Measurements from ENCODE around the gene SLC25A42.
"Not testable (repeated sequence)": the region's sequence is repeated elsewhere in the genome, so short reads cannot be mapped to it uniquely, and the experiment has no call there.

SLC25A42 gene

DNA sequence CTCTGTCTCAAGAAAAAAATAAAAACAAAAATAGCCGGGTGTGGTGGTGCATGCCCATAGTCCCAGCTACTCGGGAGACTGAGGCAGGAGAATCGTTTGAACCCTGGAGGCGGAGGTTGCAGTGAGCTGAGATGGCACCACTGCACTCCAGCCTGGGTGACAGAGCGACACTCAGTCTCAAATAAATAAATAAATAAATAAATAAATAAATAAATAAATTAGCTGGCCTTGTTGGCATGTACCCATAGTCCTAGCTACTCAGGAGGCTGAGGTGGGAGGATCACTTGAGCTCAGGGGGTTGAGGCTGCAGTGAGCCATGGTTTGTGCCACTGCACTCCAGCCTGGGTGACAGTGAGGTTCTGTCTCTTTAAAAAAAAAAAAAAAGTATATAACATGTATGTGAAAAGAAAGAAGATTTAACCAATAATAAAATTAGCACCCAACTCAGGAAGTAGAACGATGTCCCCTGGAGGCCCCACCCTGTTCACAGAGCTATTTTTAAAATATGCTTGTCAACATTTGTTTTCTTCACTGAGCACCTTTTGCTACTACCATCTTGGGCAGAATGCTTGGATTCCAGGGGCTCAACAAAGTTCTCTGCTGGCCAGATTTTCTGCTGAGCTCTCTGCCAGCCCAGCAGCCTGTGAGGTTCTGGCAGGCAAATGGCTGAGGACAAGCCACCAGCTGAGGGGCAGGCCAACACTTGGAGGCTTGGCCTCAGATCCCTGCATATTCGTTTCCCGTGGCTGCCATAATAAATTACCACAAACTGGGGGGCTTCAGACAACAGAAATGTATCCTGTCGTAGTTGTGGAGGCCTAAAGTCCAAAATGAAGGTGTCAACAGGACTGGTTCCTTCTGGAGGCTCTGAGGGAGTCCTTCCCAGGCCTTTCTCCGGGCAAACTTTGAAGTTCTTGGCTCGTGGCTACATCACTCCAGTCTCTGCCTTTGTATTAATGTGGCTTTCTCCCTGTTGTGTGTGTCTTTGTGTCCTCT lies 5.2 kb downstream of the SLC25A42 start:
- DNase-seq (ENCODE audit: low read depth, low spot score) = no peak

DNA sequence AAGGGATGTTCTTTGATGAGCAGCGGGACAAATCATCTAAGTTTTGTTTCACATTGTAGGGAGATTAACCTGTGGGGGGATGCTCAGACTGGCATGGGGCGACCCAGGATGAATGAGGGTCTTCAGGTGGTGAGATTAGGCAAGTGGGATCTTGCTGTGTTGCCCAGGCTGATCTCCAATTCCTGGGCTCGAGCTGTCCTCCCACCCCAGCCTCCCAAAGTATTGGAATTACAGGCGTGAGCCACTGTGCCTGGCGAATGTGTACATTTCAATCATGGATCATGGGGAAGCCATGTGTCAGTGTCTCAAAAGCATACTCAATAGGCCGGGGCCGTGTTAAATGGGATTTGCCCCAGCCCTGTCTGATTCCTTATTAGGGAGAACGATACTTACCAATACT lies 8.1 kb downstream of the SLC25A42 start:
- no peak for DNase-seq (ENCODE audit: low read depth, low spot score)

DNA sequence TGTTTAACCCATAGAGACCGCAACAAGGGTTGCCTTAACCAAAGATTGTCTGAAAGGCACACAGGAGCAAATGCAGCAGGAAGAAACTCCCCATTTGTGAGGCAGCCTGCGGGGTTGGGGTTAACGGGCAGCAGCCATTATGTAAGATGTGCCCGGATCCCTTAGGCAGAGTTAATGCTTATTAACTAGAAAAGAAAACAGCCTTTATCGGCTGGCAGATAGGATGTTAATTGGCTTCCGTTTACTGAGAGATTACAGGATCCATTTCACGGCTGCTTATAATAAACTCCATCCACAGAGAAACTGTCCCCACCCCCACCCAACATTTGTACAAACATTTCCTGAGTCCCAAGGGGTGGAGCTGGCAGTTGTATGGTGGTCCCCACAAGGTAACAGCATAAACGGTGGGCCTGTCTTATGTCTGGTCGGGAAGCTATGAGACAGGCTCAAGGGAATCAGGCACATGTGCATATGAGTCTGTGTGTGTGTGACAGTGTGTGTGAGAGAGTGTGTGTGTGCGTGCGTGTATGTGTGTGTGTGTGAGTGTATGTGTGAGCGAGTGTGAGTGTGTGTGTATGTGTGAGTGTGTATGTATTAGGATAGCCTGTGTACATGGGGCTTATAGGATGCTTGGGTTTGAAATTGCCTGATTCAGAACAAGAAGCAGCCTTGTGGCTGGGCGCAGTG lies 10.5 kb downstream of the SLC25A42 start:
- no peak for DNase-seq (ENCODE audit: low read depth, low spot score)

DNA sequence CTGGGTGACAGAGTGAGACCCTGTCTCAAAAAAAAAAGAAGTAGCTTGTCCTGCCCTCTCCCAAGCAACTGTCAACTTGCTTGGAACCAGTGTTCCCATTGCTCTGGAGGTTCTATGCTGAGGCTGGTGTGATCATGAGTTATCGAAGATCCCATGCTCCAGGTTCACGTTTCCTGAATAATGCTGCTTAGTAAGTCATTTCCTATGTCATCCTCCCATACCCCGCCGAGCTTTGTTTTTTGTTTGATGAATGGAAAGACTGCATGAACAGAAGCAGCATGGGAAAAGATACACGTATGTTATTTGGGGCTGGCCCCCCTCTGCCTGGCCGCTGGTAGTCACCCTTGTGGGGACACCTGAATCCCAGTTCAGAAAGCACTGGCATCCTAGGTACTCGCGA lies 11.3 kb downstream of the SLC25A42 start:
- no peak for DNase-seq (ENCODE audit: low read depth, low spot score)

DNA sequence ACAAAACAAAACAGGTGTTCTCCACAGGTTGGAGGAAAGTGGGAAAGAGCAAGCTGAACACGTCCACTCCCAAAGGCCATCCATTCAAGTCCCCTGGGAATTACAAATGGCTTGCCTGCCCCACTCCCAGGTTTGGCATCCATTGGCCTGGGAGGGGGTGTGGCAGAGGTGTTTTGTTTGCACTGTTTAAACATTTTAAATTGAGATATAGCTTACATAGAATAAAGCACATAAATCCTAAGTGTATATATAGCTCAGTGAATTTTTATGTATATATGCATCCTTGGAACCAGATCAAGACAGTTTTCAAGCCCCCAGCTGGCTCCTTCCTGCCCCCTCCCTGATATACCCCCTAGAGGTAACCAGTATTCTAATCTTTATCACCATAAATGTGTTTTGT lies 12.7 kb downstream of the SLC25A42 start:
- no peak for DNase-seq (ENCODE audit: low read depth, low spot score)

DNA sequence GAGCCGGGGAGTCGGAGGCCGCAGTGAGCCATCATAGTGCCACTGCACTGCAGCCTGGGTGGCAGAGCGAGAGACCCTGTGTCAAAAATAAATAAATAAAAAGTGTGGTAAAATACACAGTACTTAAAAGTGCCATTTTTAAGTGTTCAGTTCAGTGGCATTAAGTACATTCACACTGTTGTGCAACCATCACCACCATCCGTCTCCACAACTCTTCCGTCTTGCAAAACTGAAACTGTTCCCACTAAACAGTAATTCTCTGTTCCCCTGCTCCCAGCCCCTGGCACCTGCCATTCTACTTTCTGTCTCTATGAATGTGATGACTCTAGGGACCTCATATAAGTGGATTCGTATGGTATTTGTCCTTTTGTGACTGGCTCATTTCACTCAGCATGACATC lies 13.3 kb downstream of the SLC25A42 start:
- DNase-seq (ENCODE audit: low read depth, low spot score) = no peak

DNA sequence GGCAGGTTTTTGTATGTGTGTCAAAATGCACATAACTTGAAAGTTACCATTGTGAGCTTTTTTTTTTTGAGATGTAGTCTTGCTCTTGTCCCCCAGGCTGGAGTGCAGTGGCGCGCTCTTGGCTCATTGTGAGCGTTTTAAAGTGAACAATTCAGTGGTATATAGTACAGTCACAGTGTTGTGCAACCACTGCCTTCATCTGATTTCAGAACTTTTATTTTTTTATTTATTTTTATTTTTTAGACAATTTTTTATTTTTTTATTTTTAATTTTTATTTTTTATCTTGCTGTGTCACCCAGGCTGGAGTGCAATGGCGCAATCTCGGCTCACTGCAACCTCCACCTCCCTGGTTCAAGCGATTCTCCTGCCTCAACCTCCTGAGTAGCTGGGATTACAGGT lies 15.0 kb downstream of the SLC25A42 start:
- DNase-seq (ENCODE audit: low read depth, low spot score) = no peak

DNA sequence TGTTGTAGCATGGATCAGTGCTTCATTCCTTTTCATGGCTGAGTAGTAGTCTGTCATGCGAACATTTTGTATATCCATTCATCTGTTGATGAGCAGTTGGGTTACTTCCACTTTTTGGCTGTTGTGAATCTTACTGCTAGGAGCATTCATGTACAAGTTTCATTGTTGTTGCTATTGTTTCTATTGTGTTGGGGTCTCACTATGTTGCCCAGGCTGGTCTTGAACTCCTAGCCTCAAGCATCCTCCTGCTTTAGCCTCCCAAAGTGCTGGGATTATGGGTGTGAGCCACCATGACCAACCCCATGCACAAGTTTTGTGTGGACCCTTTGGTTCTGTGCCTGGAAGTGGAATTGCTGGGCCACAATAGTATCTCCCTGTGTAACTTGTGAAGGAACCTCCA lies 15.8 kb downstream of the SLC25A42 start:
- no peak for DNase-seq (ENCODE audit: low read depth, low spot score)

DNA sequence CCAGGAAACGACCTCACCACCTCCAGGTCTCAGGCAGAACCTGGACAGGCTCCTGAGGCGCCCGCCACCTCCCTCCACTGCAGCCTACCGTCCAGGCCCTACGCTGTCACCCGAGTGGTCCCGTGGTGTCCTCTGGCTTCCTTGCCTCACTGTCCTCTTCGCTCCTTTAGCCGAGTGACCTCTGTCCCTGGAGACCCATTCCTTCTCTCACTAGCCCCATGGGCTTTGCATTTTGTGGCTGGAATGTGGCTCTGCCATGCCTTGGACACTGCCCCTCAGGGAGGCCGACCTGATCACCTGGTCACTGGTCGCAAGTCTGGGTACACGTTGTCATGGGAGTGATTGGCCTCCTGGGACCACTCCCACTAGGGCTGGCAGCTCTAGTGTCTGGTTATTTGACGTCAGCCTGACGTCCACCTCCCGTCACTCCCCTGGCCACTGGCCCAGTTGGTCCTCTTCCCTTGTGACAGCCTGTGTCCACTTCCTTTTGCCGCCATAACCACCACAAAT lies 17.9 kb downstream of the SLC25A42 start:
- no peak for DNase-seq (ENCODE audit: low read depth, low spot score)

DNA sequence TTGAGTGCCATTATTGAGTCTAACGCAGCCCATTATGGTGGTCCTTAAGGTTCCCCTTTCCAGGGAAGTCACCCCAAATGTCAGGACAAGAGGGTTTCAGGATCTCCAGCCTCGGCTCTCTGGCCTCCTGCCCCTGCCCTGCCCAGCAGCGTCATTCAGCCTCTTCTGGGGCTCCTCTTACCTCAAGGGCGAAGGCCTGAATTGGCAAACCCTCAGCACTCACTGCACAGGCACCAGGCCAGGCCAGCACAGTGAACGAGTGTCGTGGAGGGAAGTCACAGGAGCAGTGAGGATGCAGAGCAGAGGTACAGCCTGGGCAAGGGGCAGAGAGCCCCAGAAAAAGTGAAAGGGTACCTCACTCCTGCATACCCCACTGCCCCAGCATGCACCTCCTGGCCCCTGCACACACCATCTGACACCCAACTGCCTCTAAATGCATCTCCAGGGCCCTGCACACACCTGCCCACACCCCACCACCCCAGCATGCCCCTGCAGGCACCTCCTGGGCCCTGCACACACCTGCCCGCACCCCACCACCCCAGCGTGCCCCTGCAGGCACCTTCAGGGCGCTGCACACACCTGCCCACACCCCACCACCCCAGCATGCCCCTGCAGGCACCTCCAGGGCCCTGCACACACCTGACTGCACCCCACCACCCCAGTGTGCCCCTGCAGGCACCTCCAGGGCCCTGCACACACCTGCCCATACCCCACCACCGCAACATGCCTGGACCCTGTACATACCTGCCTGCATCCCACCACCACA lies 19.8 kb downstream of the SLC25A42 start:
- no peak for DNase-seq (ENCODE audit: low read depth, low spot score)

DNA sequence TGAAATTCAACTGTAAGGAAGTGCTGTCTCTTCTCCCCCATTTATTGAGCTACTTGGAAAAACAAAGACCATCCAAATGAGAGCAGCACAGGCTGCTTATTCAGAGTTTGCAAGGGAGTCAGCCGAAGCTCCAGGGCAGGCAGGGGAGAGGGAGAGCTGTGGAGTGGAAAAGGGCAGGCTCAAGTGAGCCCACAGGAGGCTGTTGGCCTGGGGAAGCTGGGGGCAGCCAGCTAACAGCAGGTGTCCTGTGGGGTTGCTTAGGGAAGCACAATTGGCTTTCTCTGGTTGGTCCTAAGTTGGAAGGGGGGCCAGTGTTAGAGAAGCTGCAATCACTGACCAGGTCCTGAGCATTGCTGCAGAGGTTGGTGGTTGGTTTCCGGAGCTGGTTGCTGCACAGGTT lies 23.9 kb downstream of the SLC25A42 start:
- no peak for DNase-seq (ENCODE audit: low read depth, low spot score)

DNA sequence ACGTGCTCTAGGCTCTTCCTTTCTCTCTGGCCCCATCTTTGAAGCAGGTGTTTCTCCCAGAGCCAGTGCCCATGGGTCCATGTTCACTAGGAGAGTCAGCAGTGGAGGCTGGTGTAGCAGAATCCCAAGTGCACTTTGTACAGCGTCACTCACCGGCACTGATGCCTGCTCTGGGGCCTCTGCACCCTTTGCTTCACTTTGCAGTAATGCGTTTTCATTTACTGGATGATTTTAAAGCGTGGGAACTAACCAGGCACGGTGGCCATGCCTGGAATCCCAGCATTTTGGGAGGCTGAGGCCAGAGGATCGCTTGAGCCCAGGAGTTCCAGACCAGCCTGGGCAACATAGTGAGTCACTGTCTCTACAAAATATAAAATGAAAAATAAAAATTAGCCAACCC lies 30.7 kb downstream of the SLC25A42 start:
- DNase-seq (ENCODE audit: low read depth, low spot score) = no peak

DNA sequence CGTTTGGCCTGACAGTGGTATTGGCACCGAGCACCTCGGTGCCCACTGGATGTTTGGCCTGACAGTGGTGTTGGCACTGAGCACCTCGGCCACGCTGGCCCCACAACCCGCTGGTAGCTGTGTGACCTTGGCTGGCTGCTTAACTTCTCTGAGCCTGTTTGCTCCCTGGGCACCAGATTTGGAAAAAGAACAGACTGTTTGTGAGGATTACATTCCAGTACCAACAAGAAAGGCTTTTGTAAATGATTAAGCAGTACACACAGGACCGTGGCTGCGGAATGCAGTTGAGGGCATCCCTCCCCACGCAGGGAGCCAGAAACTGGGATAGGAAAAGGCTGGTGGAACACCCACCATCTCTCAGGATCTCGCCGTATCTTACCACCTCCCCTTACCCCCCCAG lies 31.9 kb downstream of the SLC25A42 start:
- DNase-seq (ENCODE audit: low read depth, low spot score) = no peak

DNA sequence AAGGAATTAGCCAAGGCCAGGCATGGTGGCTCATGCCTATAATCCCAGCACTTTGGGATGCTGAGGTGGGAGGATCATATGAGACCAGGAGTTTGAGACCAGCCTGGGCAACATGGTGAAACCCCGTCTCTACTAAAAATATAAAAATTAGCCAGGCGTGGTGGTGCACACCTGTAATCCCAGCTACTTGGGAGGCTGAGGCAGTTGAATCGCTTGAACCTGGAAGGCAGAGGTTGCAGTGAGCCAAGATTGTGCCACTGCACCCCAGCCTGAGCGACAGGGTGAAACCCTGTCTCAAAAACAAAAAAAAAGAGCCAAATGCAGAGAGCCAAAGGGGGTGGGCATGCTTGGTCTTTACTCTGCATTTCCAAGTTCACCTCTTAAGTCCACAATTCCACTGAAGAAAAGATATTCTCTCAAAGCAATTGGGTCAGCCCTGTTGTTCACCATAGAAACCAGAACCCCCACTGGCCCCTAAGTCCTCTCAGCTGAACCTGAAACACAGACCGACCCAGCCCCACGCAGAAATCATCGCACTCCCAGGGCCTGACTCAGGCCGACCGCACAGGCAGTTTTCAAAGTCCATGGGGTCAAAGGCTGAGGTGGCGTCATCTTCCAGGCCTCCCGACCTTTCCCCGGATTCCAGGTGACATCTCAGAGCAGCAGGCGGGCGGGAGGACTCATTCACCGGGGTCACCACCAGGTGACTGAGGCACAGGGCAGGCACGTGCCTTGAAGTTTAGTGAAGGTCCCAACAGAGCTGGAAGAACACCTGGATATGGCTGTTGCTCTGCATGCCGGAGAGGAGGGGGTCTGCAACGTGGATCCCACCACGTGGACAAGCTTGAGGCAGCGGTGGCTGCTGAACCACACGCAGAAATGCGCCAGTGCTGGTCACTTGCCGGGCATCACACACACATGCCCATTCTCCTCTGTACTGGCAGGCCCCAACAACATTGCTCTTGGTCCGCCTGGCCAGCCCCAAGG lies 33.1 kb downstream of the SLC25A42 start:
- DNase-seq (ENCODE audit: low read depth, low spot score) = no peak

DNA sequence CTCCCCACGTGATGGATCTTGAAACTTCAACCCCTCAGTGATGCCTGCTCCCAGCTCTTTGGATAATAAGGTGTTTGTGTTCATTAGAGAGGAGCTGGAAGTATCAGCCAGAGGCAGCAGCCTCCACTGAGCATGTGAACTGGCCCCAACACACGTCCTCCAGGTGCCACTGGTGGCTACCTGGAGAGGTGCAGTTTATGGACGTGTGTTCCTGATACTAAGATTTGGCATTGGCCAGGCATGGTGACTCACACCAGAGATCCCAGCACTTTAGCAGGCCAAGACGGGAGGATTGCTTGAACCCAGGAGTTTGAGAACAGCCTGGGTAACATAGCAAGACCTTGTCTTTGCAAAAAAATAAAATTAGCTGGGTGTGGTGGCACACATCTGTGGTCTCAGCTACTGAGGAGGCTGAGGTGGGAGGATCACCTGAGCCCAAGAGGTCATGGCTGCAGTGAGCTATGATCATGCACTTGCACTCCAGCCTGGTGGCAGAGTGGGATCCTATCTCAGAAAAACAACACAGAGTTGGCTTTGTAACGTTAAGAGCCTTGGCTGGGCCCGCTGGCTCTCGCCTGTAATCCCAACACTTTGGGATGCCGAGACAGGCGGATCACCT lies 34.4 kb downstream of the SLC25A42 start:
- DNase-seq (ENCODE audit: low read depth, low spot score) = no peak

DNA sequence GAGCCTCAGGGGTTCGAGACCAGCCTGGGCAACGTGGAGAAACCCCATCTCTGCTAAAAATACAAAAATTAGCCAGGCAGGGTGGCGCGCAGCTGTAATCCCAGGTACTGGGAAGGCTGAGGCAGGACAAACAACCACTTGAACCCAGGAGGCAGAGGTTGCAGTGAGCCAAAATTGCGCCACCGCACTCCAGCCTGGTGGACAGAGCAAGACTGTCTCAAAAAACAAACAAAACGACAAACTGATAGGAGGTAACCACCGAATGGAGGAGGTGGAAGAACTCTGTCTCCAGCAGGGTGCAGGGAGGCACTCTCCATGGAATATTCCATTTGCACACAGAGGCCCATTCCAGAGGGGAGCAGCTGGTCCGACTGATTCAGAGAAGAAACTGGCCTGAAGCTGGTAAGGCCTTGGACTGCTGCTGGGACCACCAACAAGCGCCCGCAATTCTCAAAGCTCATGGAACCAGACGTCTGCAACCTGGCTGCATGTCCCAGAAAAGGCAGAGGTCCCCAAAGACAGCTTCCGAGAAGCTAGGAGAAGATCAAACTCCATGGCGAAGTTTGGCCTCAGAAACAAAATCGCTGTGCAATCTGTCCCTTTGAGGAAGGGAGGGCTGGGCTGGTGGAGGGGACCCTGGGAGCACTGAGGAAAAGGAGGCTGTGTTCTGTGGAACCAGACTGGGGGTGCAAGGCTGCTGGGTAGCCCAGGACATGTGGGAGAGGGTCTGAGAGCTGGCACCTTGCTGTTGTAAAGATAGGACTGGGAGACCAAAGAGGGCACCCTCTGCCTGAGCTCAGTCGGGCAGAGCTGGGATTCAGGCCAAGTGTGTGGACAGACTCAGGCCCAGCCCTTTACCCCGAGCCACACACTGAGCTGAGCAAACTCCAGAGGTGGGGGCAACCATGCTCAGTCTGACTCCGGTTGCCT lies 35.2 kb downstream of the SLC25A42 start:
- DNase-seq (ENCODE audit: low read depth, low spot score) = no peak

DNA sequence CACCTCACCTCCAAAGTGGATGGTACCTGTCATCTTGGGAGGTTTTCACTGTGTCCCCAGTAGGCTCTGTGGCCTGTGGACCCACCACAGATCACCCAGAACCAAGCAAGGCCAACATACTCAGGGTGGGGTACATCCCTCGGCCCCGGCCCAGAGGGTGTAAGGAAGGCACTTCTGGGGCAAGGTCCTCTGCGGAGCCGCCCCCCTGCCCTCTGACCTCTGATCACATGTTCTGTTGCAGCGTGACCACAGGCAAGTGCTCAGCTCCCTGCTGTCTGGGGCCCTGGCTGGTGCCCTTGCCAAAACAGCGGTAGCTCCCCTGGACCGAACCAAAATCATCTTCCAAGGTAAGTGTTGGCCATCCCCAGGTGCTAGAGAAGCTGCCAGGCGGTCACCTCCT lies 37.7 kb downstream of the SLC25A42 start:
- DNase-seq (ENCODE audit: low read depth, low spot score) = no peak

DNA sequence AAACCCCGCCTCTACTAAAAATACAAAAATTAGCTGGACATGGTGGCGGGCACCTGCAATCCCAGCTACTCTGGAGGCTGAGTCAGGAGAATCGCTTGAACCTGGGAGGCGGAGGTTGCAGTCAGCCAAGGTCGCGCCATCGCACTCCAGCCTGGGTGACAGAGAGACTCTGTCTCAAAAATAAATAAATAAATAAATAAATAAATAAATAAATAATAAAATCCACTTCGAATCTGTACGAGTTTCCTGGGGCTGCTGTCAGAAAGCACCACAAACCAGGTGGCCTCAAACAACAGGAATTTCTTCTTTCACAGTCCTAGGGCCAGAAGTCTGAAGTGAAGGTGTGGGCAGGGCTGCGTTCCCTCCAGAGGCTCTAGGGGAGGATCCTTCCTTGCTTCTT lies 38.8 kb downstream of the SLC25A42 start:
- DNase-seq (ENCODE audit: low read depth, low spot score) = not testable (repeated sequence)

DNA sequence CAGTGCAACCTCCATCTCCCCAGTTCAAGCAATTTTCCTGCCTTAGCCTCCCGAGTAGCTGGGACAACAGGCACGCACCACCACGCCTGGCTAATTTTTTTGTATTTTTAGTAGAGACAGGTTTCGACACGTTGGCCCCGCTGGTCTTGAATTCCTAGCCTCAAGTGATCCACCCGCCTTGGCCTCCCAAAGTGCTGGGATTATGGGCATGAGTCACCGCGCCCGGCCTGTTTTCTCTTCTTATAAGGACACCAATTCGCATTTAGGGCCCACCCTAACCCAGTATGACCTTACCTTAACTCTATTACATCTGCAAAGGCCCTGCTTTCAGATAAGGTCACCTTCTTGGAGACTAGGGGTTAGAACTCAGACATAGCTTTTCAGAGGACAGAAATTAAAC lies 39.4 kb downstream of the SLC25A42 start:
- no peak for DNase-seq (ENCODE audit: low read depth, low spot score)

Measured in smooth muscle cell of the brain vasculature (primary cell).